ENCODE data around the gene TMEM59L. TPM values are rescaled to one million over a fixed set of nuclear protein-coding genes. Genes with fewer than 3 reads are reported as not detected.
A peak's percentile ranks its signal among the peaks of the same experiment; 100 is the strongest.

Gene TMEM59L
- total and polyA plus RNA-seq, 5 donors from 2014 or later = not detected

DNA sequence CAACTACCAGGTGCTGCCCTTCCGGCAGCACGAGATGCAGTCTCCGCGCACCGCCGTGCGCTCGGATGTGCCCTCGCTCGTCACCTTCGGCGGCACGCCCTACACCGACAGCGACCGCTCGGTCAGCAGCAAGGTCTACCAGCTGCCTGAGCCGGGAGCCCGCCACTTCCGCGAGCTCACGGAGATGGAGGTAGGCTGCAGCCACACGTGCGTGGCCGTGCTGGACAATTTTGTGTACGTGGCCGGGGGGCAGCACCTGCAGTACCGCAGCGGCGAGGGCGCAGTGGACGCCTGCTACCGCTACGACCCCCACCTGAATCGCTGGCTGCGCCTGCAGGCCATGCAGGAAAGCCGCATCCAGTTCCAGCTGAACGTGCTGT, 55.6 kb downstream of the TMEM59L start:
- H3K36me3 ChIP-seq (ENCODE audit: control insufficient read depth, insufficient read depth, low read length) = peaks cover 20% of the 10 kb centered on the region
- H3K4me1 ChIP-seq (ENCODE audit: control insufficient read depth, insufficient read depth, low read length, poor library complexity, severe bottlenecking) = peaks cover 5% of the 10 kb centered on the region
- H3K4me1 Mint-ChIP-seq = peaks cover 0 to 12% (median 6%) of the 10 kb centered on the region in 4 donors
- DNase-seq = no peak
- no peaks in the 10 kb centered on the region for H3K27me3 ChIP-seq (ENCODE audit: control insufficient read depth, insufficient read depth, low read length)
- H3K27ac Mint-ChIP-seq = no peak overlapping the region
- H3K36me3 Mint-ChIP-seq = peaks cover 15% of the 10 kb centered on the region
- no peak for ATAC-seq (ENCODE audit: low read depth in 2 of 2)
- no peak overlapping the region for H3K4me3 Mint-ChIP-seq
- no peaks in the 10 kb centered on the region for H3K9me3 Mint-ChIP-seq
- H3K27me3 Mint-ChIP-seq = no peaks in the 10 kb centered on the region
- H3K9me3 ChIP-seq (ENCODE audit: control insufficient read depth in 2 of 2, low read length in 2 of 2) = no peaks in the 10 kb centered on the region
- no peak overlapping the region for H3K27ac ChIP-seq (ENCODE audit: insufficient read depth, low read length, poor library complexity, severe bottlenecking)
- no peak overlapping the region for H3K4me3 ChIP-seq (ENCODE audit: low read depth, low read length)

DNA sequence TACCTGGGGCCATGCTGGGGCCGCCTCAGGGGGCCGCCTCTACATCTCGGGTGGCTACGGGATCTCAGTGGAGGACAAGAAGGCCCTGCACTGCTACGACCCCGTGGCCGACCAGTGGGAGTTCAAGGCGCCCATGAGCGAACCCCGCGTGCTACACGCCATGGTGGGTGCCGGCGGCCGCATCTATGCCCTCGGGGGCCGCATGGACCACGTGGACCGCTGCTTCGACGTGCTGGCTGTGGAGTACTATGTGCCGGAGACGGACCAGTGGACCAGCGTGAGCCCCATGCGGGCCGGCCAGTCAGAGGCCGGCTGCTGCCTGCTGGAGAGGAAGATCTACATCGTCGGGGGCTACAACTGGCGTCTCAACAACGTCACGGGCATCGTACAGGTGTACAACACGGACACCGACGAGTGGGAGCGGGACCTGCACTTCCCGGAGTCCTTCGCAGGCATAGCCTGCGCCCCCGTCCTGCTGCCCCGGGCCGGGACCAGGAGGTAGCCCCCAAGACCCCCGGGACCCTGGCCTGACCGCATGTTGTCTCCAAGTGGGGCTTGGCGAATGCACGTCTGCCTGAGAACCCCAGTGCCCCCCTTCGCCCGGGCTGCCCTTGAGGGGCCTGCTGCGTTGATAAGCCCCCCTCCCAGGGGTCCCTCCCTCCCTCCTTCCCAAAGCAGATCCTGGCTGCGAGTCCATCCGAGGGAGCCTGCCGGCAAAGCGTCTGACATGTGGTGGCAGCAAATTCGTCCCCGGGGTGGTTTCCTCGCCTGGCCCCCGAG, 56.3 kb downstream of the TMEM59L start:
- H3K36me3 ChIP-seq (ENCODE audit: control insufficient read depth, insufficient read depth, low read length) = peaks cover 20% of the 10 kb centered on the region

DNA sequence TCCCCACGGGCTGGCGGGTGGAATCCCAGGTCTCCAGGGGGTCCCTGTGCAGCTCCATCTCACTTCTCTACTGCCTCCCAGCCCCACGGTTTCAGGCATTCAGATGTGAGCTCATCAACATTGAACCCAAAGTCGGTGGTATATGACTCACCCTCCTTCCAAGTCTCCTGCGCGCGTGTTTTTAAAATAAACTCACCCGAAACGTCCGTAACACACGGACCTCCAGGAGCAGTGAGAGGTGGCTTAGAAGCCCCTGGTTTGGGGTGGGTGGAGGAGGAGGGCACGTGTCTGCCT, 56.8 kb downstream of the TMEM59L start:
- Histone ChIP-seq H3K4me1 (ENCODE audit: control insufficient read depth, insufficient read depth, low read length, poor library complexity, severe bottlenecking) (no peaks in the 10 kb centered on the region), H3K4me3 (ENCODE audit: low read depth, low read length) (no peak overlapping the region), H3K27ac (ENCODE audit: insufficient read depth, low read length, poor library complexity, severe bottlenecking) (no peak overlapping the region), H3K9me3 (ENCODE audit: control insufficient read depth in 2 of 2, low read length in 2 of 2) (no peaks in the 10 kb centered on the region), H3K36me3 (ENCODE audit: control insufficient read depth, insufficient read depth, low read length) (peaks cover 20% of the 10 kb centered on the region), H3K27me3 (ENCODE audit: control insufficient read depth, insufficient read depth, low read length) (no peaks in the 10 kb centered on the region)
- Mint-ChIP-seq H3K4me1 (peaks cover 0 to 4% (median 2%) of the 10 kb centered on the region in 4 donors), H3K36me3 (peaks cover 15% of the 10 kb centered on the region), H3K27ac (no peak overlapping the region), H3K4me3 (no peak overlapping the region), H3K9me3 (no peaks in the 10 kb centered on the region), H3K27me3 (no peaks in the 10 kb centered on the region)
- DNase-seq (no peak), ATAC-seq (ENCODE audit: low read depth in 2 of 2) (no peak)

More for the DNA sequence above, 56.3 kb downstream of the TMEM59L start:
- Histone ChIP-seq H3K4me1 (ENCODE audit: control insufficient read depth, insufficient read depth, low read length, poor library complexity, severe bottlenecking) (peaks cover 4% of the 10 kb centered on the region), H3K9me3 (ENCODE audit: control insufficient read depth in 2 of 2, low read length in 2 of 2) (no peaks in the 10 kb centered on the region), H3K27me3 (ENCODE audit: control insufficient read depth, insufficient read depth, low read length) (no peaks in the 10 kb centered on the region), H3K27ac (ENCODE audit: insufficient read depth, low read length, poor library complexity, severe bottlenecking) (no peak overlapping the region), H3K4me3 (ENCODE audit: low read depth, low read length) (no peak overlapping the region)
- H3K4me3 Mint-ChIP-seq = no peak overlapping the region
- H3K9me3 Mint-ChIP-seq = no peaks in the 10 kb centered on the region
- peaks cover 15% of the 10 kb centered on the region for H3K36me3 Mint-ChIP-seq
- H3K27me3 Mint-ChIP-seq = no peaks in the 10 kb centered on the region
- DNase-seq (no peak), ATAC-seq (ENCODE audit: low read depth in 2 of 2) (no peak)
- H3K27ac Mint-ChIP-seq = no peak overlapping the region
- H3K4me1 Mint-ChIP-seq = peaks cover 0 to 6% (median 5%) of the 10 kb centered on the region in 4 donors

DNA sequence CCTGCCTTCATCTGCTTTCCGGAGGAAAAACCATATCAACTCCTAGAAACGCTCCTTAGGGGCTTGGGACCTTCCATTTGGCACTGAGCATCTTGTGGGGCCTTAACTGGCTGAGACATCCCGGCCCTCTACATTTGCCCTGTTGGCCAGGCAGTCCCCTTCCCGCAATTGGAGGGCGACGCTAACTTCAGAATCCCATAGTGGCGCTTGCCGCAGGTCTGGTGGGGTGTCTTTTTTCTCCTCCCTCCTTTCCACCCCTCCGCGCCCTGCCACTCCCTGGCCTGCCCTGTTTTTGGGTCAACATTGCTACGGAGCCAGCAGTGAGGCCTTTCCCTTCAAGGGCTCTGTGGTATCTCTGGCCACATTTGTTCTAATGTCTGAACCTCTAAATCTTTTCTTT, 57.2 kb downstream of the TMEM59L start:
- no peak overlapping the region for H3K4me3 Mint-ChIP-seq
- H3K36me3 Mint-ChIP-seq = peaks cover 15% of the 10 kb centered on the region
- no peak overlapping the region for H3K27ac ChIP-seq (ENCODE audit: insufficient read depth, low read length, poor library complexity, severe bottlenecking)
- H3K36me3 ChIP-seq (ENCODE audit: control insufficient read depth, insufficient read depth, low read length) = peaks cover 20% of the 10 kb centered on the region
- H3K9me3 ChIP-seq (ENCODE audit: control insufficient read depth in 2 of 2, low read length in 2 of 2) = no peaks in the 10 kb centered on the region
- peaks cover 0 to 4% (median 2%) of the 10 kb centered on the region in 4 donors for H3K4me1 Mint-ChIP-seq
- no peak for ATAC-seq (ENCODE audit: low read depth in 2 of 2)
- H3K4me1 ChIP-seq (ENCODE audit: control insufficient read depth, insufficient read depth, low read length, poor library complexity, severe bottlenecking) = no peaks in the 10 kb centered on the region
- H3K27me3 Mint-ChIP-seq = no peaks in the 10 kb centered on the region
- H3K4me3 ChIP-seq (ENCODE audit: low read depth, low read length) = no peak overlapping the region
- H3K9me3 Mint-ChIP-seq = no peaks in the 10 kb centered on the region
- DNase-seq = no peak
- no peaks in the 10 kb centered on the region for H3K27me3 ChIP-seq (ENCODE audit: control insufficient read depth, insufficient read depth, low read length)
- no peak overlapping the region for H3K27ac Mint-ChIP-seq

DNA sequence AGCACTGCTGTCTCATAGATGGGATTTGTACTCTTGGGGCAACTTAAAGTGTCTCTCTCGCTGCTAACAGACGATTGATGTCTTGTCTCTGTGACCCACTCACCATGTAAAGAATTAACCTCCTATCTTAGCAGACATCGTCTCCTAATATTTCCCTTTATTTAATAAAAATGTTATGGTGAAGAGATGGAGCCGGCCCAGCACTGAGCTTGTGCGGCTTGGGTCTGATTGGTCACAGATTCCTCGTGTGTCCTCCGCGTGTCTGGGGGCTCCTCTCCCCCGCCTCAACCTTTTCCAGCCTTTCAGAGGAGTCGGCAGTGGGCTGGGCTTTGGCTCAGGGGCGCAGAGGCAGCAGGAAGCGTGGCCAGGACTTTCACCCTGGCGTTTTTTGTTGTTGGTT, 57.6 kb downstream of the TMEM59L start:
- Histone ChIP-seq H3K4me3 (ENCODE audit: low read depth, low read length) (no peak overlapping the region), H3K27ac (ENCODE audit: insufficient read depth, low read length, poor library complexity, severe bottlenecking) (no peak overlapping the region), H3K4me1 (ENCODE audit: control insufficient read depth, insufficient read depth, low read length, poor library complexity, severe bottlenecking) (no peaks in the 10 kb centered on the region), H3K36me3 (ENCODE audit: control insufficient read depth, insufficient read depth, low read length) (peaks cover 19% of the 10 kb centered on the region), H3K27me3 (ENCODE audit: control insufficient read depth, insufficient read depth, low read length) (no peaks in the 10 kb centered on the region), H3K9me3 (ENCODE audit: control insufficient read depth in 2 of 2, low read length in 2 of 2) (no peaks in the 10 kb centered on the region)
- Mint-ChIP-seq H3K9me3 (no peaks in the 10 kb centered on the region), H3K4me3 (no peak overlapping the region), H3K4me1 (peaks cover 0 to 4% (median 2%) of the 10 kb centered on the region in 4 donors), H3K27me3 (no peaks in the 10 kb centered on the region), H3K27ac (peak overlapping the region in 1 of 3 donors; percentile 20), H3K36me3 (peaks cover 15% of the 10 kb centered on the region)
- no peak for ATAC-seq (ENCODE audit: low read depth in 2 of 2)
- no peak for DNase-seq

Other genes starting within 250 kb of the TMEM59L start
- not detected for gene GDF15, start 226.7 kb upstream of the TMEM59L start, total RNA-seq
- not detected for gene GDF15, start 226.7 kb upstream of the TMEM59L start, polyA plus RNA-seq
- gene LRRC25, start 215.2 kb upstream of the TMEM59L start, total RNA-seq = not detected
- under 1 TPM in 3 of 4 donors, not detected in 1; 0.09 to 0.79 (median 0.25) TPM for gene LRRC25, start 215.2 kb upstream of the TMEM59L start, polyA plus RNA-seq
- 97.9 TPM for gene SSBP4, start 193.5 kb upstream of the TMEM59L start, total RNA-seq
- gene SSBP4, start 193.5 kb upstream of the TMEM59L start, polyA plus RNA-seq = 10 to 100 TPM; 47.3 to 84.0 (median 65.6) TPM
- 26.2 TPM for gene ISYNA1, start 174.7 kb upstream of the TMEM59L start, total RNA-seq
- 10 to 100 TPM; 11.3 to 26.0 (median 21.4) TPM for gene ISYNA1, start 174.7 kb upstream of the TMEM59L start, polyA plus RNA-seq
- gene ELL, start 90.8 kb upstream of the TMEM59L start, total RNA-seq = 53.6 TPM
- gene ELL, start 90.8 kb upstream of the TMEM59L start, polyA plus RNA-seq = 10 to 100 TPM in 1 of 4 donors, 1 to 10 TPM in 3; 7.7 to 11.8 (median 9.7) TPM
- gene FKBP8, start 69.3 kb upstream of the TMEM59L start, total RNA-seq = 186 TPM
- 100 to 1,000 TPM; 106 to 118 (median 117) TPM for gene FKBP8, start 69.3 kb upstream of the TMEM59L start, polyA plus RNA-seq
- gene KXD1, start 55.0 kb upstream of the TMEM59L start, total RNA-seq = 90.6 TPM
- gene KXD1, start 55.0 kb upstream of the TMEM59L start, polyA plus RNA-seq = 10 to 100 TPM; 65.3 to 99.1 (median 89.9) TPM
- 1,556 TPM for gene UBA52, start 41.0 kb upstream of the TMEM59L start, total RNA-seq
- 1,000 to 10,000 TPM; 1,213 to 1,759 (median 1,573) TPM for gene UBA52, start 41.0 kb upstream of the TMEM59L start, polyA plus RNA-seq
- 87.4 TPM for gene REX1BD, start 24.1 kb upstream of the TMEM59L start, total RNA-seq
- 100 to 1,000 TPM; 139 to 163 (median 148) TPM for gene REX1BD, start 24.1 kb upstream of the TMEM59L start, polyA plus RNA-seq
- gene CRLF1, start 6.1 kb upstream of the TMEM59L start, total RNA-seq = not detected
- 1 to 10 TPM in 1 of 4 donors, under 1 TPM in 1, not detected in 2; 0.31 to 1.1 TPM for gene CRLF1, start 6.1 kb upstream of the TMEM59L start, polyA plus RNA-seq
- gene KLHL26, start 24.2 kb downstream of the TMEM59L start, total RNA-seq = 16.7 TPM
- 1 to 10 TPM; 1.8 to 4.0 (median 2.6) TPM for gene KLHL26, start 24.2 kb downstream of the TMEM59L start, polyA plus RNA-seq
- 20.2 TPM for gene CRTC1, start 70.8 kb downstream of the TMEM59L start, total RNA-seq
- 1 to 10 TPM in 2 of 4 donors, under 1 TPM in 2; 0.47 to 1.5 (median 0.82) TPM for gene CRTC1, start 70.8 kb downstream of the TMEM59L start, polyA plus RNA-seq
- gene COMP, start 178.4 kb downstream of the TMEM59L start, total RNA-seq = not detected
- gene COMP, start 178.4 kb downstream of the TMEM59L start, polyA plus RNA-seq = not detected
- 140 TPM for gene UPF1, start 219.1 kb downstream of the TMEM59L start, total RNA-seq
- 10 to 100 TPM in 2 of 4 donors, 1 to 10 TPM in 2; 8.6 to 11.9 (median 9.8) TPM for gene UPF1, start 219.1 kb downstream of the TMEM59L start, polyA plus RNA-seq

Measured in CD4-positive, CD25-positive, alpha-beta regulatory T cell (primary cell).